ENCODE data around the gene ZBTB7C. TPM values are rescaled to one million over a fixed set of nuclear protein-coding genes. Genes with fewer than 3 reads are reported as not detected.

Gene ZBTB7C
- total RNA-seq, 1 donor from 2014 or later, result 0.17 TPM

GRCh38 chr18:48417985-48418384, 8.8 kb upstream of the ZBTB7C start:
- TF ChIP-seq, protein P1, sequence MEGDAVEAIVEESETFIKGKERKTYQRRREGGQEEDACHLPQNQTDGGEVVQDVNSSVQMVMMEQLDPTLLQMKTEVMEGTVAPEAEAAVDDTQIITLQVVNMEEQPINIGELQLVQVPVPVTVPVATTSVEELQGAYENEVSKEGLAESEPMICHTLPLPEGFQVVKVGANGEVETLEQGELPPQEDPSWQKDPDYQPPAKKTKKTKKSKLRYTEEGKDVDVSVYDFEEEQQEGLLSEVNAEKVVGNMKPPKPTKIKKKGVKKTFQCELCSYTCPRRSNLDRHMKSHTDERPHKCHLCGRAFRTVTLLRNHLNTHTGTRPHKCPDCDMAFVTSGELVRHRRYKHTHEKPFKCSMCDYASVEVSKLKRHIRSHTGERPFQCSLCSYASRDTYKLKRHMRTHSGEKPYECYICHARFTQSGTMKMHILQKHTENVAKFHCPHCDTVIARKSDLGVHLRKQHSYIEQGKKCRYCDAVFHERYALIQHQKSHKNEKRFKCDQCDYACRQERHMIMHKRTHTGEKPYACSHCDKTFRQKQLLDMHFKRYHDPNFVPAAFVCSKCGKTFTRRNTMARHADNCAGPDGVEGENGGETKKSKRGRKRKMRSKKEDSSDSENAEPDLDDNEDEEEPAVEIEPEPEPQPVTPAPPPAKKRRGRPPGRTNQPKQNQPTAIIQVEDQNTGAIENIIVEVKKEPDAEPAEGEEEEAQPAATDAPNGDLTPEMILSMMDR (conservative IDR thresholded peaks at IDR 0.05; ENCODE audit: low read depth, low read length), result no peak
- no peak for DNase-seq (ENCODE audit: low read depth)
- no peak overlapping the region for H3K4me3 ChIP-seq (ENCODE audit: low read depth, low read length)

DNA sequence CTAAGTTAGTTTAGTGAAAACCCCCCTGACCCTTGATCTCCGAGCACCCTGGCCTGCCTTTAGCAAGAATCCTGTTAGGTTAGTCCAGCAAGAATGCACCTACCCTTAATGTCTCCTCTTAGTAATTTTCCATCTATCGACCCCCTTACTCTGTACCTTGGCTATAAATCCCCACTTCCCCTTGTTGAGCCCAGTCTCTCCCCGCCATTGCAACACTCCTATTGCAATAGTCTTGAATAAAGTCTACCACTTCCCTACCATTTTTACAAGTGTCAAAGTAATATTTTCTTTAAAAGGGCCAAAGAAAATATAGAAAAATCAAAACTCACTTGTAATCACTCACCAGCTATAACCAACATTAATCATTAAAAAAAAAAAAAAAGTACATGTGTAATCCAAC, 4.2 kb upstream of the ZBTB7C start:
- TF ChIP-seq, protein P1 (conservative IDR thresholded peaks at IDR 0.05; ENCODE audit: low read depth, low read length), result no peak
- H3K4me3 ChIP-seq (ENCODE audit: low read depth, low read length), result no peak overlapping the region
- DNase-seq (ENCODE audit: low read depth), result no peak

DNA sequence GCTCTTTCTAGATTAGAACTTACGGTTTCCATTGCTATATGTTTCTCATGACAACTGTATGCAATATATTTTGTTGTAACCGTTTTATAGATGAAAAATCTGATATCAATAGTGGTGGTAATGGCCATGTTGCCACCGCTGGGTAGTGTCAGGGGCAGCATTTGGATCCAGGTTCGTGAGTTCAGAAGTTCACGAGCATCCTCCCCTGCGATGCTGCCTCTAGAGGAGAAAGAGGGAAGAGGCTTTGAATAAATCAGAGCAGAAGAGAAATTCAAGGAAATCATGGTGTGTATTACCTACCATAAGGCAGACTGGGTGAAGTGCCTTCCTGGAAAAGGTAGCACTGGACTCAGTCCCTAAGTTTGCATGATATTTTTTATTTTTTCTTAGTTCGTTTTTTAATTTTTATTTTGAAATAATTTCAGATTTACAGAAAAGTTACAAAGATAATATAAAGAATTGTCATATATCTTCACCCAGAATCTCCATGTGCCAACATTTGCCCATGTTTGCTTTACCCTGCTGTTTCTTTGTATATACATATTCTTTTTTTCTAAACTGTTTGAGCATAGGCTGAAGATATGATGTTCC, 3.3 kb upstream of the ZBTB7C start:
- TF ChIP-seq, protein P1 (conservative IDR thresholded peaks at IDR 0.05; ENCODE audit: low read depth, low read length), result peak; percentile 81
- DNase-seq (ENCODE audit: low read depth), result no peak
- no peak overlapping the region for H3K4me3 ChIP-seq (ENCODE audit: low read depth, low read length)

GRCh38 chr18:48410095-48410920, 1.1 kb upstream of the ZBTB7C start:
- TF ChIP-seq, protein P1 (conservative IDR thresholded peaks at IDR 0.05; ENCODE audit: low read depth, low read length), result no peak
- peak overlapping the region; percentile 75 for H3K4me3 ChIP-seq (ENCODE audit: low read depth, low read length)
- no peak for DNase-seq (ENCODE audit: low read depth)

DNA sequence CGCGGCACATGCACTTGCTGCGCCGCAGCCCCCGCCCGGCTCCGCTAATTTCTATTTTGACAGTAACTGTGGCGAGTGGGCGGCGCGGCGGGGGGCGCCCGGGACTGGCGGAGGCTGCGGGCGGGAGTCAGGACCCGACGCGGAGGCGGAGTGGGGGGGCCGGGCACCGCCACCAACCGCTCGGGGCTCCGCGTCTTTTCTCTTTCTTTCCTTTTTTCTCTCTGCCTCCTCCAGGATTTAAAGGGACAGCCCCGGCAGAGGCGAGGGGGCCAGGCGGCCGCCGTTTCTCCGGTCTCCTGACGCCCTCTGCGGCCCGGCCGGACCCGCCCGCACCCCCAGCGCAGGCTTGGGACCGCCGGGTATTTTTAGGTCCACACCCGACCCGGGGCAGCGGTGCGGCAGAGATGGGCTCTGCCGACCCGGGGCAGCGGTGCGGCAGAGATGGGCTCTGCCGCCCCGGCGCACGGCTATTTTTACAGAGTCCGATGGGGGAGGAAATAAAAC, 460 bp upstream of the ZBTB7C start:
- TF ChIP-seq, protein P1 (conservative IDR thresholded peaks at IDR 0.05; ENCODE audit: low read depth, low read length), result peak; percentile 19
- H3K4me3 ChIP-seq (ENCODE audit: low read depth, low read length), result peak overlapping the region; percentile 75
- DNase-seq (ENCODE audit: low read depth), result no peak

- peak overlapping the region; percentile 50 for H3K4me3 ChIP-seq (ENCODE audit: low read depth, low read length)
- TF ChIP-seq, protein P1 (conservative IDR thresholded peaks at IDR 0.05; ENCODE audit: low read depth, low read length), result no peak
- DNase-seq (ENCODE audit: low read depth), result no peak
Measured at GRCh38 chr18:48408111-48408726, 964 bp downstream of the ZBTB7C start.

All from epithelial cell of proximal tubule (primary cell).